NOMO-1 treated with dmso at 0.1 percent for 144 hours (cell line): ENCODE measurements around the gene ERMP1.
"Not testable (repeated sequence)": the region's sequence is repeated elsewhere in the genome, so short reads cannot be mapped to it uniquely, and the experiment has no call there.

Experiments used
- DNase-seq: peaks from one replicate; lab custom pipeline; 2025; ENCODE audit not compliant: unreplicated experiment; lab: John Stamatoyannopoulos, UW

ERMP1 gene

DNA sequence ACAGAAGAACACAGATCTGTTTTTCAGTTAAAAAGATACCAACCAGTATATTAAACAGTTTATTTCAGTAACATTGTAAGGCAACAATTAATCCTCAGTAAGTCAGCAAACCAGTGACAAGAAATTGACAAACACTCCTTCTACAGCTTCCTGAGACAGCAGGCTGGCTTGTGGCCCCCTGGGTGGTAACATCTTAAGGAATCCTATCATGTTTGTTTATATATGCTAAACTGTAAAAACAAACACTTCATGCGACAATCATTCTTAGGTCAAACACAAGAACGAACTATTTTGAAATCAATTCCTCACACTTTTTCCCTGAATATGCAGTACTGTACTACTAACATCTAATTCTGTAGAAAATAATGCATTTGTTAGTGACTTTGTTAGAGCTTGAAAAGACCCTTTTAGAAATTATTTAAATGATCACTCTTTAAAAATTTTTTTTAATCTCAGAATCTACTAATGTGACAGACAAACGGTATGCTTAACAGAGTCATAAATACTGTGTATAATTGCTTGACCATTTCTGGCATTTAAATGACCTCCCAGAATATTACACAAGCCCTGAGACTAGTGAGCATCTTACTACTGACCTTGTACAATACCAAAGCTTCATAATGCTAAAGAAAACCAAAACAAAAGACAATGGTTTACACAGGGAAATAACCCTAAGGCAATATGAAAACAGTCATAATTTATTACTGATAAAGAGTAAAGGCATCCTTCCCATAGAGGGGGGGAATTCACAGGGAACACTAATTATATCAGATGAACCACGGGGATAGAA is 48.2 kb downstream of the ERMP1 start:
- DNase-seq = no peak

DNA sequence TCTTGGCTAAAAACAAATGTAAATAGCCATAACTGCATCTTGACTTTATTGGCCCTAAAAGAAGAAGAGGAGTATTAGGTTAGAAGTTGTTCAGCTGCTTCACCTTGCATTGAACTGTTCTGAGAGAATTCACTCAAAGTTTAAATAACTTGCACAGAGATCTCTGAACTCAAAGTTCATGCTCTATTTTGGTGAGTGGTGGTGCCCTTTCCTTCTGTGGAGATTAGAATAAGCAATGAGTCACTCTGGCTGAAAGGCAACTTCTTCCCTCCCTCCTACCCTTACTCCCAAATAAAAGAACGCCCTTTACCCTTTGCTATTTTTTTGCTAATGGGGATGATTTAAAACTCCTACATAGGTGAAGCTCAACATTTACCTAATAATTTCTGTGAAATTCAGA is 48.9 kb downstream of the ERMP1 start:
- DNase-seq = no peak

DNA sequence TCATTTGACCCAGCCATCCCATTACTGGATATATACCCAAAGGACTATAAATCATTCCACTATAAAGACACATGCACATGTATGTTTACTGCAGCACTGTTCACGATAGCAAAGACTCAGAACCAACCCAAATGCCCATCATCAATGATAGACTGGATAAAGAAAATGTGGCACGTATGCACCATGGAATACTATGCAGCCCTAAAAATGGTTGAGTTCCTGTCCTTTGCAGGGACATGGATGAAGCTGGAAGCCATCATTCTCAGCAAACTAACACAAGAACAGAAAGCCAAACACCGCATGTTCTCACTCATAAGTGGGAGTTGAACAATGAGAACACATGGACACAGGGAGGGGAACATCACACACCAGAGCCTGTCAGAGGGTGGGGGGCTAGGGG is 49.5 kb downstream of the ERMP1 start:
- not testable (repeated sequence) for DNase-seq

DNA sequence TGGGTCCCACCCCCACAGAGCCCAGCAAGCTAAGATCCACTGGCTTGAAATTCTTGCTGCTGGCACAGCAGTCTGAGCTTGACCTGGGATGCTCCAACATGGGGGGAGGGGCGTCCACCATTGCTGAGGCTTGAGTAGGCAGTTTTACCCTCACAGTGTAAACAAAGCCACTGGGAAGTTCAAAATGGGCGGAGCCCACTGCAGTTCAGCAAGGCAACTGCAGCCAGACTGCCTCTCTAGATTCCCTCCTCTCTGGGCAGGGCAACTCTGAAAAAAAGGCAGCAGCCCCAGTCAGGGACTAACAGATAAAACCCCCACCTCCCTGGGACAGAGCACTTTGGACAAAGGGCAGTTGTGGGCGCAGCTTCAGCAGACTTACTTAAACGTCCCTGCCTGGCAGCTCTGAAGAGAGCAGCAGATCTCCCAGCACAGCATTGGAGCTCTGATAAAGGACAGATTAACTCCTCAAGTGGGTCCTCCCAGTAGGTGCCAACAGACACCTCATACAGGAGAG is 53.2 kb downstream of the ERMP1 start:
- DNase-seq = not testable (repeated sequence)

DNA sequence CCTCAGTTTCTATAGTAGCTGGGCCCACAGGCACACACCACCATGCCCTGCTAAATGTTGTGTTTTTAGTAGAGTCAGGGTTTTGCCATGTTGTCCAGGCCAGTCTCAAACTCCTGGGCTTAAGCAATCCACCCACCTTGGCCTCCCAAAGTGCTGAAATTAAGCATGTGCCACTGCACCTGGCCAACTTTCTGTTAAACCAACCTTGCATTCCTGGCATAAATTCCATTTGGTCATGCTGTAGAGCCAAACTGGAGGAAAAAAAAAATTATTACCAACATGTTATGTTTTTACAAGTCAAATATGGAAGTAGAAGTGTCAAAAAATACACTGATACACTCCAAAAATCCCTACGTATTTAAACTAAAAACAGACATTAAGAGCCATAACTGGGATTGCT is 54.1 kb downstream of the ERMP1 start:
- no peak for DNase-seq

DNA sequence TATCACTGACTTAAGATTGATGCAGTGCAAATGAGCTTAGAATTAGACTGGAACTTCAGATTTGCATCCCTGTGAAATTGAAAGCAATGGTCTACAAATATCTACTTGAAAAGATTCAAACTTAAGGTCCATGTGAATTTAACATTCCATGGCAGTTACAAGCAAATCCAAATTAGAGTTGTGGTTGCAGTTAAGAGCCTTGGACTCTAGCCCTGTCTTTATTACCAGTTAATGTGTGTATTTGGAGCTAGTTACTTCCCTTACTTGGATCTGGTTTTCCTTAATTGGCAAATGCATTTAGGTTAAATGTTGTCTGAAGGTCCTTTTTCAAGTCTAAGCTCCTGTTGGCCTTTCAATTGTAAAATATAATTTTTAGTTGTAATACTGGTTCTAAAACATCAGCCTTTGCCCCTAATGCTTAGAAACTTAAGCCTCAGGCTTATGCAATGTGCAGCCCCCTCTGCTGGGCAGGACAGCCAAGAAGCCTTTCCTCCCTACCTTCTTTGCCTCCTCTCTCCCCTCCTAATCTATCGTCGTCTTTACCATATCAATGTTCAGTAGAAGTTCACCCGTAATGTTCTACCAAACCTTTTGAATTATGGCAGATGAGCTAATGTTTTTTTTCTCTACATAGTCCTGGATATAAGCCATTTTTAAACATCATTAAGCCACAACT is 59.5 kb downstream of the ERMP1 start:
- no peak for DNase-seq

DNA sequence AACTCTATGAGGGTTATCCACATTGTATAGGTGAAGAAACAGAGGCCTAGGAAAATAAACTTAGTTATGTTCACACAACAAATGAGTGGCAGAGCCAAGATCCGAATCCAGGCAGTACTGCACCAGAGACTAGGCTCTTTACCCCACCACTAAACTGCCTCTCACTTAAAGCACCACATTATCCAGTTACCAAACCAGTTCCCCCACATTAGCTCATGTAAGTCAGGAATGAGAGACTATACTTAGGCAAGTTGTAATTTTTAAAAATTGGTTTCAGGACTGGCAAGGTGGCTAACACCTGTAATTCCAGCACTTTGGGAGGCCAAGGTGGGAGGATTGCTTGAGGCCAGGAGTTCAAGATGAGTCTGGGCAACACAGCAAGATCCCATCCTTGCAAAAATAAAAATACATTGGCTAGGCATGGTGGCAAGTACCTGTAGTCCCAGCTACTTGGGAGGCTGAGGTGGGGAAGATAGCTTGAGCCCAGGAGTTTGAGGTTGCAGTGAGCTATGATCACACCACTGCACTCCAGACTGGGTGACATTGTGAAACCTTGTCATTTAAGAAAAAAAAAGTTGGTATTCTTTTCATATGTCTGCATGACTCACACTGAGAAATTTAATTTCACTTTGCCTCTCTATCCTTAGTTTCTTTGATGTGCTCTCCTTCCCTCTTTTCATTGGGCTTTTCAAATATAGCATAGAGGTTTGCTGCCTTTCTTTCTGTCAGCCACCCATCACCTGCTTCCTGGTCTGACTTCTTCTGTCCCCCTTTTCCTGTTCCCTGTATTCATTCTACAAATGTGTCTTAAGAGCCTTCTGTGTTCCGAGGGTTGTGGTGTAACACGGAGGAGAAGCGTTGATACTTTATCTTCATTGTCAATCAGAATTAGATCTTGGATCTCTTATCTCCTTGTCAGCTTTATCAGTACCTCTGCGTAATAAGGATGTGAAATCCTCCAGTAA is 64.7 kb downstream of the ERMP1 start:
- DNase-seq = no peak

DNA sequence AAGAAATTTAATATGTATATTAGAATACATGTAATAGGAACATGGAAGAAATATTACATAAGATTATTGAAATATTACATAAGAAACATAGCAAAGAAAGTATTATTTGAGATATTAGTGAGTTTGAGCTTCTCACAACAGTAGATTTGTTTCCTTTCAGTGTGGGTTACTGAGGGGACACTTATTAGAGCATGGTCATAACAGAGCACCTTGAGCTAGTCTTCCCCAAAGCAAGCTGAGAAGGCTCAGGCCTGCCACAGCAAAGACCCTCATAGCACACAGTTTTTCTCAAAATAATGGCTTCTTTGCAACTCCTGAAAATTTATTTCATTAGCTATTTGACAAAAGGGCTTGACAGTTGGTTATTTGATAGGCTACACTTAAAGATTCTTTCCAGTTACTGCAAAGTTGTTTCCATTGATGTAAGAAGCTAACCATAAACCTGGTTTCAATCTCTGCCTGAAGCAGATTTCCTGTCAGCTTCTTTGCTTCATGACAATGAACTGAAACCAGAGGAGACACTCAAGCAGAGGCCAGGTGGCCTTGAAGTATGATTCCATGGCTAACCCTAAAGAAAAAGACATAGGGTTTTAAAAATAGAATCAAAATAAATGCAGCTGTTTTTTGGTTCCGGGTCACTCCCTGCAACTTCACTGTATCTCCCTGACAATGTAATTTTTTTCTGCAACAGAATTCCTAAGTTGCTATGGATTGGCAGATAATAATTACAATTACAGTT is 68.6 kb downstream of the ERMP1 start:
- no peak for DNase-seq

DNA sequence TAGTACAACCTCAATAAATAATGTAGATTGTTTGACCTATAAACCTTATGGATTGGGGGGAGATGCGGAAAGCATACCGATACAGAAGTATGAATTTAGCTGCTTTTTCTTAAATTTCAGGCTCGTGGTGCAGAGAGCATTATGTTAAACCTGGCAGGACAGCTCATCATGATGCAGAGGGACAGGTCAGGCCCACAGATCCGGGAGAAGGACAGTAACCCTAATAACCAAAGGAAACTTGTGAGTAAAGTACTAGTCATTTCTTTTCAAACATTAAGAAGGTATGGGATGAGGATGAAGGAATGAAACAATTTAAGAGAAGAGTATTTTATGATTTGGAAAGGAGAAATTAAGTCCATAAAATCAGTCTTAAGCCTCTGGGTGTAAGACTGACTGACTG is 70.5 kb downstream of the ERMP1 start:
- DNase-seq = no peak

DNA sequence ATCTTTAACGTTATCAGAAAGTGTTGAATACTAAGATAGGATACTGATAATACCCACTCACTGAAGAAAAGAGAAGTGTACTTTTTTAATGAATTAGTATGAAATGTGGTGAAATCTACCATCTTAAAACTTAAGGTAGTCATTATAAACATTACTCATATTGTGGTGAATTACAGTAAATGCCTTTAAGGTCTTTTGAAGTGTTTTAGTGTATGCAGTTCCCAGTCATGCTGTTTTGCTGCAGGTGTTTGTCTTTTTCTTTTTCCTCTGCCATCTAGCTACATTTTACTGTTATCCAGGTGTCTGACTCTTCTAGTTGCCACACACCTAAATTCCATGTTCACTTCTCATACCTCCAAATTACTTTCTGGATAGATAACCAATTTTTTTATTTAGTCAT is 72.6 kb downstream of the ERMP1 start:
- no peak for DNase-seq

DNA sequence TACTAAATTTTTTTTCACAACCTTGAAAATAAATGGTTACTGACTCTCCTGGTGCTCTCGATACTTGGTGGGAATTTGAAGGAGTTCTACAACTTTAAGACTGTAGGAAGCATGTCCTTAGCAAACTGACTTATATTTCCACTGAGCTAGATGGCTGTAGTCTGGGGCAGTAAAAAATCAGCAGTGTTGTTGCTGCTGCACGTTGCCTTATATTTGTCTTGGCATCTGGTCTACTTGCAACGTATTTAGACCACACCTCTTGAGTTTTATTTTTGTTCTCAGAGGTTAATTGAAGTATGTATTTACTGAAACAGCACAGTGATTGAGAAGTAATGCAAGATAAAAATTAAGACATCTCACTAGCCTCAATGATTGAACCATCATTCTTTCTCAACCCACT is 76.3 kb downstream of the ERMP1 start:
- DNase-seq = no peak

DNA sequence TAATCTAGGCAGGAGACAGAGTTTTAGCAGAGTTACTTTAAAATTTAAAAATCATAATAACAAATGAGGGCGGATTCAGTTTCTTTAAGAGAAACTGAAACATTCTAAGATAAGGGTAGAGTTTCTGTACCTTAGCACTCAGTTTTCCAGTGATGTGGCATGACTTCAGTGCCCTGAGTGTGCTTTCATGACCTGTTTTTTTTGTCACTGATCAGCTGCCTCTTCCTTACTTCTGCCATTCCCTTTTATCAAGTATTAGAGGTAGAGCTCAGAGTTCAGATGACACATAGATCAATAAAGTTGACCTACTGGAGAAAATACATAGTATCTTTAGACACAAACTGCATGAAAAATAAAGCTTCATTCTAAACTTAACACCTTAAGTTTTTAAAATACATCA is 82.3 kb downstream of the ERMP1 start:
- no peak for DNase-seq

DNA sequence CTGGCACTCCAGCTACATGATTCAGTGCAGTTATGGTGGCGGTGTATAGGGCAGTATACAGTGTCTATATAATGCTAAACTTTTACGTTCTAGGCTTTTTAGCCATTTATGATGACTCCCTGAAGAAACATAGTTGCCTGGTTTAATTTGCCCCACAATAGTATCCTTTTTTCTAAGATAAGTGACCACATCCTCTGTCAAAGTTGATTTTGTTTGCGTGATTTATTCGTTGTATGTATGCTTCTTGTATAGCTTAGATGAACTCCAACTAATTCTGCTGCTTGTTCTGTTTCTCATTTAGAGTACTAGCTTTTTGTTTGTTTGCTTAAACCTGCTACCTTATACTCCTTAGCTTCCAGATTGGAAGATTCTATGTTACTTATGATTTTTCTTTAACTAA is 83.6 kb downstream of the ERMP1 start:
- no peak for DNase-seq

DNA sequence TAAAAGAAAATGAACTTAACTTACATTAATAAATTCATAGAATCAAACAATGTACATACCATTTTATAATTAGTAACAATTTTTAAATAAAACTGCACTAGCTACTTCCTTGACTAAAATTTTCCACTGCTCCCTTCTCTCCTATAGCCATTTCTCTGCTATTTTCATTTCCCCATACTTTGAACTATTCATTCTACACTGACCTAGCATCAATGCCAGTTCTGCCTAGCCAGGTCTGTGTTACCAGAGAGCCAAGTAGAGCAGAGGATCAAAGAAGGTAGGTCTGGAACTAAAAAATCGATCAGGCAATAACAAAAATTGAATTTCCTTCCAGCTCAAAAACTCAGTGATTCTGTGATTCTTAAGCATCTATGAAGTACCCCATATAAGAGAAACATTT is 84.5 kb downstream of the ERMP1 start:
- no peak for DNase-seq

DNA sequence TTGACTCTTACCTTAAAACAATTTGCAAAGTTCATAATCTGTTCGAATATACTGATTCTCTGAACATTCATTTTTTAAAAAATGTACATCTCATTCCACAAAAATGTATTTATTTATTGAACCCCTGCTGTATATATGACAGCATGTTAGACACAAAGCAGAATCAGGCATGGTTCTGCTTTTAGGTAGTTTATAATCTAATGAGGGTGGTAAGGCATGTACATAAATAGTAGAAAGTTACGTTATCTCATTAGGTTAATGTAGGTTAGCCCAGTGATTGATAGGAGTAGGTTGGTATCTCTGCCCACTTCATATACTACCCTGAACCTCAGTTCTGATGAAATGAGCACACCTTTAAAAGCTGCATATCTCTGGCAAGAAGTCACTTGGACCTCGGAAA is 89.8 kb downstream of the ERMP1 start:
- DNase-seq = no peak

DNA sequence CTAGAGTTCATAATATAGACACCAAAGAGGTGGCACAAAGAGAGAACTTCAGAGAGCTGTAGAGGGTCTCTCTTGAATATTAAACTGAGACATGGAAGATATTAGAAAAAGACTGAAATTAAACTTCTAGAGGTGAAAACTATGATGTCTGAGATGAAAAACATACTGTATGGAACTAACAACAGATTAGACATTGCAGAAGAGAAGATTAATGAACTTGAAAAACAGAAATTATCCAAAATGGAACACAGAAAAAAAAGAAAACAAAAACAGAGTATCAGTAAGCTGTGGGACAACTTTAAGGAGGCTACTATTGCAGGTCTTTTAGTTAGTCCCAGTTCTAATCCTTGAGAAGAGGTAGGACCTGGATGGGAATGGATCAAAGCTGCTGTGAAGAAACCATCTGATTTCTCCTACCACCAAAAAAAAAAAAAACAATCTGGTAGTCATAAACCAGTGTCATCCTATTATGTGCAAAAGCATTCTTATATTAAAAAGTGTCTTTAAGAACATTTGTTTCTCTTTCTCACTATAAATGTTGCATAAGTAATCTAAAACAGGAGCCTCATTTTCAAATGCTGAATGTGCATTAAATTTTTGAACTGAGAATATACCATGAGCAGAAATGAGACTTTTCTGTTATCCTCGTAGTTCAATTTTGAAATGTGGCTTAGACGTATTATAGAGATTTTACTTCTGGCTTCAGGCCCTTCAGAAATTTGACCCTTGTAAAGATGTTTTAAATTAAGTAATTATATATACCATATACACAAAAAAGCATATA is 96.2 kb downstream of the ERMP1 start:
- no peak for DNase-seq

DNA sequence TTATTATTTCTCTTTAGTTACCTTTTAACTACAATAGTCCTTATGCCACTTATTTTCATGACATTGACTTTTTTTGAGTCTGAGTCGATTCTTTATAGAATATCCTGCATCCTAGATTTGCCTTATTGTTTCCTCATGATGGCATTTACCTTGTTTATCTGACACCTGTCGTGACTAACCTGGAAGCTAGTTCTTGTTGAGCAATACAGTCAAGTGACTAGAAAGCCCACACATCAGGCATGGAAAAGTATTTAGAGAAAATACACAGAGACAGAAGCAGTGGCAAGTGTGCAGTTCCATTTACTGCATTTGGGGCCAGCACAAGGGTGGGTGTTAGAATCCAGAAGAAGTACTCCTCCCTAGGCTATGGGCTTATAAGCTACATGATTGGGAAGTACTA is 97.8 kb downstream of the ERMP1 start:
- DNase-seq = no peak
